ENCODE results near the gene NAT9.

The NAT9 gene

GRCh38 chr17:74760404-74761105, 15.6 kb downstream of the NAT9 start:
- Histone ChIP-seq H3K4me3 (ENCODE audit: low read length) (no peak overlapping the region), H3K36me3 (ENCODE audit: insufficient read depth, low read length) (no peaks in the 10 kb centered on the region), H3K27me3 (ENCODE audit: insufficient read depth, low read length) (no peaks in the 10 kb centered on the region), H3K27ac (ENCODE audit: low read depth, low read length) (peak overlapping the region; percentile 89), H3K9me3 (ENCODE audit: insufficient read depth, low read depth, low read length) (no peaks in the 10 kb centered on the region), H3K9ac (ENCODE audit: low read depth, low read length) (peak overlapping the region; percentile 53), H3K4me1 (ENCODE audit: insufficient read depth, low read length) (peaks cover 61% of the 10 kb centered on the region)
- 49% methylated on average over 7 of the region's 7 CpGs for WGBS

- H3K4me1 ChIP-seq (ENCODE audit: insufficient read depth, low read length), result peaks cover 61% of the 10 kb centered on the region
- H3K36me3 ChIP-seq (ENCODE audit: insufficient read depth, low read length), result no peaks in the 10 kb centered on the region
- H3K27ac ChIP-seq (ENCODE audit: low read depth, low read length), result peak overlapping the region; percentile 89
These were observed 16.2 kb downstream of the NAT9 start for GRCh38 chr17:74759941-74760340.

GRCh38 chr17:74759243-74759801, 16.8 kb downstream of the NAT9 start:
- no peak overlapping the region for H3K4me3 ChIP-seq (ENCODE audit: low read length)
- H3K36me3 ChIP-seq (ENCODE audit: insufficient read depth, low read length), result no peaks in the 10 kb centered on the region
- peaks cover 55% of the 10 kb centered on the region for H3K4me1 ChIP-seq (ENCODE audit: insufficient read depth, low read length)
- H3K27ac ChIP-seq (ENCODE audit: low read depth, low read length), result peak overlapping the region; percentile 89
- no peaks in the 10 kb centered on the region for H3K9me3 ChIP-seq (ENCODE audit: insufficient read depth, low read depth, low read length)
- peak overlapping the region; percentile 53; the same call in 1 of the 2 replicates for H3K9ac ChIP-seq (ENCODE audit: low read depth, low read length)
- WGBS, result 87% methylated on average over 6 of the region's 9 CpGs
- H3K27me3 ChIP-seq (ENCODE audit: insufficient read depth, low read length), result no peaks in the 10 kb centered on the region

More at GRCh38 chr17:74759941-74760340, 16.2 kb downstream of the NAT9 start:
- Histone ChIP-seq H3K9ac (ENCODE audit: low read depth, low read length) (peak overlapping the region; percentile 53), H3K4me3 (ENCODE audit: low read length) (no peak overlapping the region), H3K27me3 (ENCODE audit: insufficient read depth, low read length) (no peaks in the 10 kb centered on the region), H3K9me3 (ENCODE audit: insufficient read depth, low read depth, low read length) (no peaks in the 10 kb centered on the region)
- WGBS, result 41% methylated on average over 8 of the region's 10 CpGs

- Histone ChIP-seq H3K4me1 (ENCODE audit: insufficient read depth, low read length) (peaks cover 51% of the 10 kb centered on the region), H3K4me3 (ENCODE audit: low read length) (no peak overlapping the region), H3K27me3 (ENCODE audit: insufficient read depth, low read length) (no peaks in the 10 kb centered on the region), H3K36me3 (ENCODE audit: insufficient read depth, low read length) (no peaks in the 10 kb centered on the region), H3K9me3 (ENCODE audit: insufficient read depth, low read depth, low read length) (no peaks in the 10 kb centered on the region), H3K27ac (ENCODE audit: low read depth, low read length) (no peak overlapping the region; the same call in 1 of the 2 replicates), H3K9ac (ENCODE audit: low read depth, low read length) (no peak overlapping the region)
- 94% methylated on average over 2 of the region's 2 CpGs for WGBS
These were observed 17.3 kb downstream of the NAT9 start for GRCh38 chr17:74758848-74759168.

GRCh38 chr17:74757931-74758847, 18.0 kb downstream of the NAT9 start:
- 87% methylated on average over 26 of the region's 26 CpGs for WGBS
- Histone ChIP-seq H3K4me1 (ENCODE audit: insufficient read depth, low read length) (peaks cover 46% of the 10 kb centered on the region), H3K36me3 (ENCODE audit: insufficient read depth, low read length) (no peaks in the 10 kb centered on the region), H3K9ac (ENCODE audit: low read depth, low read length) (no peak overlapping the region), H3K27me3 (ENCODE audit: insufficient read depth, low read length) (no peaks in the 10 kb centered on the region), H3K4me3 (ENCODE audit: low read length) (no peak overlapping the region), H3K27ac (ENCODE audit: low read depth, low read length) (no peak overlapping the region), H3K9me3 (ENCODE audit: insufficient read depth, low read depth, low read length) (no peaks in the 10 kb centered on the region)

- Histone ChIP-seq H3K27ac (ENCODE audit: low read depth, low read length) (no peak overlapping the region), H3K9me3 (ENCODE audit: insufficient read depth, low read depth, low read length) (no peaks in the 10 kb centered on the region), H3K9ac (ENCODE audit: low read depth, low read length) (no peak overlapping the region), H3K4me1 (ENCODE audit: insufficient read depth, low read length) (peaks cover 40% of the 10 kb centered on the region), H3K4me3 (ENCODE audit: low read length) (no peak overlapping the region), H3K36me3 (ENCODE audit: insufficient read depth, low read length) (no peaks in the 10 kb centered on the region), H3K27me3 (ENCODE audit: insufficient read depth, low read length) (no peaks in the 10 kb centered on the region)
- 94% methylated on average over 3 of the region's 3 CpGs for WGBS
These were observed 18.6 kb downstream of the NAT9 start for GRCh38 chr17:74757502-74757901.

- Histone ChIP-seq H3K4me1 (ENCODE audit: insufficient read depth, low read length) (peaks cover 40% of the 10 kb centered on the region), H3K36me3 (ENCODE audit: insufficient read depth, low read length) (no peaks in the 10 kb centered on the region), H3K4me3 (ENCODE audit: low read length) (no peak overlapping the region), H3K27me3 (ENCODE audit: insufficient read depth, low read length) (no peaks in the 10 kb centered on the region), H3K9ac (ENCODE audit: low read depth, low read length) (no peak overlapping the region), H3K27ac (ENCODE audit: low read depth, low read length) (no peak overlapping the region), H3K9me3 (ENCODE audit: insufficient read depth, low read depth, low read length) (no peaks in the 10 kb centered on the region)
- WGBS, result 92% methylated on average over 3 of the region's 3 CpGs
These were observed 19.3 kb downstream of the NAT9 start for GRCh38 chr17:74756891-74757290.

- H3K9ac ChIP-seq (ENCODE audit: low read depth, low read length), result no peak overlapping the region
- H3K36me3 ChIP-seq (ENCODE audit: insufficient read depth, low read length), result no peaks in the 10 kb centered on the region
- H3K4me1 ChIP-seq (ENCODE audit: insufficient read depth, low read length), result peaks cover 37% of the 10 kb centered on the region
- no peaks in the 10 kb centered on the region for H3K27me3 ChIP-seq (ENCODE audit: insufficient read depth, low read length)
- H3K9me3 ChIP-seq (ENCODE audit: insufficient read depth, low read depth, low read length), result no peaks in the 10 kb centered on the region
- WGBS, result 93% methylated on average over 8 of the region's 8 CpGs
- H3K4me3 ChIP-seq (ENCODE audit: low read length), result no peak overlapping the region
- no peak overlapping the region for H3K27ac ChIP-seq (ENCODE audit: low read depth, low read length)
These were observed 20.6 kb downstream of the NAT9 start for GRCh38 chr17:74755533-74755932.

- no peaks in the 10 kb centered on the region for H3K27me3 ChIP-seq (ENCODE audit: insufficient read depth, low read length)
- no peaks in the 10 kb centered on the region for H3K36me3 ChIP-seq (ENCODE audit: insufficient read depth, low read length)
- H3K9me3 ChIP-seq (ENCODE audit: insufficient read depth, low read depth, low read length), result no peaks in the 10 kb centered on the region
- H3K27ac ChIP-seq (ENCODE audit: low read depth, low read length), result no peak overlapping the region
- 94% methylated on average over 3 of the region's 3 CpGs for WGBS
- no peak overlapping the region for H3K4me3 ChIP-seq (ENCODE audit: low read length)
- H3K4me1 ChIP-seq (ENCODE audit: insufficient read depth, low read length), result peaks cover 36% of the 10 kb centered on the region
- no peak overlapping the region for H3K9ac ChIP-seq (ENCODE audit: low read depth, low read length)
These were observed 21.3 kb downstream of the NAT9 start for GRCh38 chr17:74754832-74755231.

GRCh38 chr17:74752822-74753401, 23.2 kb downstream of the NAT9 start:
- H3K27ac ChIP-seq (ENCODE audit: low read depth, low read length), result no peak overlapping the region
- WGBS, result 93% methylated on average over 7 of the region's 7 CpGs
- no peaks in the 10 kb centered on the region for H3K9me3 ChIP-seq (ENCODE audit: insufficient read depth, low read depth, low read length)
- H3K27me3 ChIP-seq (ENCODE audit: insufficient read depth, low read length), result peaks cover 6% of the 10 kb centered on the region; the same call in 1 of the 2 replicates
- H3K36me3 ChIP-seq (ENCODE audit: insufficient read depth, low read length), result no peaks in the 10 kb centered on the region
- H3K4me3 ChIP-seq (ENCODE audit: low read length), result no peak overlapping the region
- no peak overlapping the region for H3K9ac ChIP-seq (ENCODE audit: low read depth, low read length)
- H3K4me1 ChIP-seq (ENCODE audit: insufficient read depth, low read length), result peaks cover 19% of the 10 kb centered on the region

GRCh38 chr17:74752415-74752814, 23.7 kb downstream of the NAT9 start:
- H3K4me1 ChIP-seq (ENCODE audit: insufficient read depth, low read length), result peaks cover 19% of the 10 kb centered on the region
- no peak overlapping the region for H3K4me3 ChIP-seq (ENCODE audit: low read length)
- H3K27me3 ChIP-seq (ENCODE audit: insufficient read depth, low read length), result peaks cover 6% of the 10 kb centered on the region; the same call in 1 of the 2 replicates
- no peak overlapping the region for H3K9ac ChIP-seq (ENCODE audit: low read depth, low read length)
- no peak overlapping the region for H3K27ac ChIP-seq (ENCODE audit: low read depth, low read length)
- no peaks in the 10 kb centered on the region for H3K36me3 ChIP-seq (ENCODE audit: insufficient read depth, low read length)
- H3K9me3 ChIP-seq (ENCODE audit: insufficient read depth, low read depth, low read length), result no peaks in the 10 kb centered on the region
- 93% methylated on average over 9 of the region's 9 CpGs for WGBS
